GM04504 (cell line): ENCODE data around the gene HIVEP2.
"Not testable (repeated sequence)": the region's sequence is repeated elsewhere in the genome, so short reads cannot be mapped to it uniquely, and the experiment has no call there.

Source experiments
- DNase-seq: peaks from one replicate; pipeline ENCODE4 v3.0.0-alpha.2; 2012; ENCODE audit warnings: low read depth

Gene HIVEP2

DNA sequence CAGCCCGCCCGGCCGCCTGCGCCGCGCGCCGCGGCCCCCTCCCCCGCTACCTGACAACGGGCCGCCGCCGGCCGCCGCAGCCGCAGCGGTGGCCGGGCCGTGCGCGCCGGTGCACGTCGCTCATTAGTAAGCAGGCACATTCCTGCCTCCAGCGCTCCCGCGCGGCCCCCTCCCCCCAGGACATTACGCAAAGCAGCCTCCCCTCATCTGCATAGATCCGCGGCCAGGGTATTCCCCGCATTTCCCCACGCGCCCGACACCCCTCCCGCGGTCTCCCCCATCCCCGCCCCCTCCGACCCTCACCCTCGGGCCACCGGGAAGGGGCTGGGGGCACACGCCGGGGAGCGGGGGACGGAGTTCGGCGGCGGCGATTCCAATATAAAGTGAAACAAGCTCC is at the start of gene HIVEP2:
HIVEP2 (minus strand) TSS at position 128 of the 397 bp plus-strand sequence. CDS start 170,438 bp downstream, outside the sequence.
- DNase-seq = peak; percentile 48

DNA sequence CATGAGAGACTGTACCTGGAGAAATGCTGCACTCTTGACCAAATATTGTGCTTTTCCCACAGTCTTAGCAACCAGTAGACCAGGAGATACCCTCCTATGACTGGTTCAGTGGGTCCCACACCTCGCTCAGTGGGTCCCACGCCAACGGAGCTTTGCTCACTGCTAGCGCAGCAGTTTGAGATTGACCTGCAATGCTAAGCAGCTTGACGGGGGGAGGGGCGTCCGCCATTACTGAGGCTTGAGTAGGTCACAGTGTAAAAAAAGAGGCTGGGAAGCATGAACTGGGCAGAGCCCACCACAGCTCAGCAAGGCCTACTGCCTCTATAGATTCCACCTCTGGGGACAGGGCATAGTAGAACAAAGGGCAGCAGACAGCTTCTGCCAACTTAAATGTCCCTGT is 49.0 kb upstream of the HIVEP2 start:
- DNase-seq = no peak

- no peak for DNase-seq
Measured at GRCh38 chr6:142987490-142987889, 42.5 kb upstream of the HIVEP2 start.

GRCh38 chr6:142985281-142985680 is 40.3 kb upstream of the HIVEP2 start:
- no peak for DNase-seq

GRCh38 chr6:142984386-142984785 is 39.4 kb upstream of the HIVEP2 start:
- DNase-seq = no peak

DNA sequence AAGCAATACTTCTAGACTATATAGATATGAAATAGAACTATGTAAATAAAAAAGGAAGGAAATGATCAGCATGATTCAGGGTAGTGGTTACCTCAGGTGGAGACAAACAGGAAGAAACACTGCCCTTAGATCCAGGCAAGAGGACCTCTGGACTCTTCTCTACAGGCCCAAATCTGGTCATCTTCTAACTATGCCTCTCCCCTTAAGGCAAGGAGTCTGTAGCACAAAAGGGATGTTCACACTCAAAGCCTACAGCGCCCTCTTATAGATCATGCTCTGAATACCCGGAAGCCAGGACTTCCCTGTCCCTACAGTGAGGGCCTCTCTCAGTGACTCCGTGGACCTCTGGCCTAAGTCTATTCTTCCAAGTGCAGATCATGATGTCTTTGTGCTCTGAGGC is 30.4 kb upstream of the HIVEP2 start:
- DNase-seq = no peak

DNA sequence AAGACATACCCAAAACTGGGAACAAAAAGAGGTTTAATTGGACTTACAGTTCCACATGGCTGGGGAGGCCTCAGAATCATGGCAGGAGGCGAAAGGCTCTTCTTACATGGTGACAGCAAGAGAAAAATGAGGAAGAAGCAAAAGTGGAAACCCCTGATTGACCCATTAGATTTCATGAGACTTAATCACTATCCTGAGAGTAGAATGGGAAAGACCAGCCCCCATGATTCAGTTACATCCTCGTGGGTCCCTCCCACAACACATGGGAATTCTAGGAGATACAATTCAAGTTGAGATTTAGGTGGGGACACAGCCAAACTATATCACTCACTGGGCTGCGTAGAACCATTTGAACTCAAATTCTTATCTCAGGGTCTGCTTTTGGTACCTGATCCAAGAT is 26.0 kb upstream of the HIVEP2 start:
- not testable (repeated sequence) for DNase-seq

DNA sequence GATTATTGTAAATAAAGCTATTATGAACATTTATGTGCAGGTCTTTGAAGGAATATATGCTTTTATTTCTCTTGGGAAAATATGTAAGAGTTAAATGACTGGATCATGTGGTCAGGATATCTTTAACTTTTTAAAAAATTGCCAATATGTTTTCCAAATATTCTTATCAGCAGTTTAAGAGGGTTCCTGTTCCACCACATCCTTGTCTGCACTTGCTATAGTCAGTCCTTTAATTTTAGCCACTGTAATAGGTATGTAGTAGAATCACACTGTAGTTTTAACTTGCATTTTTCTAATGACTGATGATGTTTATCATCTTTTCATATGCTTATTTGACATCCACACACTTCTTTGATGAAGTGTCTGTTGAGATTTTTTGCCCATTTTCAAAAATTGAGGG is 23.6 kb upstream of the HIVEP2 start:
- no peak for DNase-seq

- no peak for DNase-seq
Measured at GRCh38 chr6:142966294-142966693, 21.3 kb upstream of the HIVEP2 start.

DNA sequence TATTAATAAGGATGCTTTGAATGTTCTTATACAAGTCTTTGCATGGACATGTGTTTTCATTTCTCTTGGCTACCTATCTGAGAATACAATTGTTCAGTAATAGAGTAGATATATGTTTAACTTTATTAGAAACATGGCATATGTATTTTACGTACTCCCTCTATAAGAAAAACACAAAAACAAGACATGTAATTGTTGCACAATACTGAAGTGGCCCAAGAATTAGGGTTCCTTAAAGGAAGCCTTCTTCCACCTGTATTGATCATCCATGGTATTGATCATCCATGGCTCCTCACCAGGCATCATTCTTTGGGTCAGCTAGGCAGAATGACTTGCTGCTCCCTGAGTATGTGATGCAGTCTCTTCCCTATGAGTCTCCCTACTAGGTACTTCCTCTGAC is 20.2 kb upstream of the HIVEP2 start:
- no peak for DNase-seq

- peak; percentile 13 for DNase-seq
Measured at GRCh38 chr6:142960098-142960497, 15.1 kb upstream of the HIVEP2 start.

DNA sequence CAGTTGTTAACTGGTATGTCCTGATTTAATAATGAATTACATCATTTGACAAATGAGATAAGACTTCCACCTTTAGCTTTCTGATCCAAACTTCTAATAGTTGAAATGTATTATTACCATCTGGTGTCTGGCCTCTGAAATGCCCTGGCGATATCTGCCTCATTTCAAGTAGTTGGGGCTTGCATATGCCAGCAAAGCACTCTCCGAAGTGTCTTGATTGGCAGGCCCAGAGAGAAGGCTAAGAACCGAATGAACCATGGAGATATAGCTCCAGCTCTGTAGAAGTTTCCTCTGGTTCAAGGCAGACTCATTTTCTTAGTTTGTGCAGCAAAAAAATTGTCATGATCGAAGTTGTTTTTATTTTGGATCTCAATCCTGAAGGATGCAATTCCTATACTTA is 13.4 kb upstream of the HIVEP2 start:
- DNase-seq = no peak

DNA sequence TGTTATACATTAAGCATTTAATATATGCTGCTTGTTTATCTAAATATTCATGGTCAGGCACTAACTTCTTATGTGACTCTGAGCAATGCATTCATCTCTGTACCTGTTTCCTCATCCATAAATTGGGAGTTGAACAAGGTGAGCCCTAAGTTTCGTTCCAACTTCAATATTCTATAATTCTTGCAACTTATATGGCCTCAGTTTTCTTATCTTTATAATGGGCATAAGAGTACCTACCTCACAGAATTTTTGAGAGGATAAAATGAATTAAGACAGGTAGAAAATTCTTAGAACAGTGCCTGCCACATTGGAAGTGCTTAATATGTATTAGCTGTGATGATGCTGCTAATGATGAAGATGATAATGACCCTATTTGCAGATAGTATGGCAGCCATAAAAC is 11.8 kb upstream of the HIVEP2 start:
- no peak for DNase-seq

GRCh38 chr6:142954844-142955243 is 9.9 kb upstream of the HIVEP2 start:
- DNase-seq = no peak

DNA sequence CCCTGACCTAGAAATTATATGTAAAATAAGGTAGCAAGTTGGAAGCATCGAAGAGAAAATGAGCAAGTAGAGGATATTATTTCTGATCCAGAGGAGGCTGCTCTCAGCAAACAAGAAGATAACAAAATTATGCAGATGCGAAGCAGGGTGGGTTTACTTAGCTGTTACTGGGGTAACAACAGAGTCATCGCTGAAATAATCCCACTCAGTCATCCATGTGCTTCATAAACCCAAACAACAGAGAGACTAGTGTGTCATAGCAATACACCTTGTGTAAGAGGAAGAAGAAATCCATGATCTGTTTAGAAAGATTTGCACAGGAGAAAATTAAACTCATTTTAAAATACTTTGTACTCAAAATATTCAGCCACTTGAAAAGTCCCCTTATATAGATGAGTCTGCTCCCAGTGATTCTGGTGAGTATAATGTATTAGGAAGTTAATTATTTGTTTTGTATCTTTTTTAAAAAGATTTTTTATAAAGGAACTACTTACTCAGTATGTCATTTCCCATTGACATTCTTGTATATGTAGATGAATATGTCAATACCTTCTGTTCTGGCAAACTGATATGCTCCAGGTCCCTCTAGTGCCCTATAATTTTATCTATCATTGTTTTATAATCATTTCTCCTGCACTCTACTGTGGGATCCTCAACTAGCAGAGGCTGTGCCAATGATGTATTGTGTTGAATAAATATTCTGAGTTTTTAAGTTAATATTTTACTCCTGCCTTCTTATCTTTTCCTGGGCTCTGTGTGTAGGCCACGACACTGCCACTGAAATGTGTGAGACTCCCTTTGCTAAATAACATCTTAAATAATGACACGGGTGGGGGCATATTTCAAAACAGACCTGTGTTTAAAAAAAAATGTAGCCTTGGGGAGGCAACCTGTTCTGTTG is 8.6 kb upstream of the HIVEP2 start:
- no peak for DNase-seq

- DNase-seq = no peak
Measured at GRCh38 chr6:142952614-142953013, 7.6 kb upstream of the HIVEP2 start.

DNA sequence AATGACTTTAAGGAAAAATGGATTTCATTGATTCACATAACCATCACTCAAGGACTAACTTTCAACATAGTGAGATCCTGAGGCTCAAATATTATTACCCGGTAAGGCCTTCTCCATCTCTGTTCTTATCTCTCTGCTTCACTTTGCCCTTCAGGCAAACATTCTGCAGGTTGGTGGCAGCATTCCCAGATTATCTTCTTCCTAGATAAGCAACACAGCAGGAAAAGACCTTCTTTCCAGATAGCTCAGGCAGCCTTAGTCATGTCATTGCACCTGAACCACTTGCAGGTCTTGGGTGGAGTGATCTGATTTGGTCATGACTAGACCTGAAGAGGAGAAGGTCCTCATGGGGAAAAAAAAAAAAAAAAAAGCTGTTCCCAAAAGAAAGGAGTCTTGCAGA is 5.3 kb upstream of the HIVEP2 start:
- DNase-seq = no peak

GRCh38 chr6:142947714-142948480 is 2.9 kb upstream of the HIVEP2 start:
- DNase-seq = no peak

- peak; percentile 43 for DNase-seq
Measured at GRCh38 chr6:142946924-142947713, 2.1 kb upstream of the HIVEP2 start.

GRCh38 chr6:142946181-142946923 is 1.4 kb upstream of the HIVEP2 start:
- peak; percentile 98 for DNase-seq

DNA sequence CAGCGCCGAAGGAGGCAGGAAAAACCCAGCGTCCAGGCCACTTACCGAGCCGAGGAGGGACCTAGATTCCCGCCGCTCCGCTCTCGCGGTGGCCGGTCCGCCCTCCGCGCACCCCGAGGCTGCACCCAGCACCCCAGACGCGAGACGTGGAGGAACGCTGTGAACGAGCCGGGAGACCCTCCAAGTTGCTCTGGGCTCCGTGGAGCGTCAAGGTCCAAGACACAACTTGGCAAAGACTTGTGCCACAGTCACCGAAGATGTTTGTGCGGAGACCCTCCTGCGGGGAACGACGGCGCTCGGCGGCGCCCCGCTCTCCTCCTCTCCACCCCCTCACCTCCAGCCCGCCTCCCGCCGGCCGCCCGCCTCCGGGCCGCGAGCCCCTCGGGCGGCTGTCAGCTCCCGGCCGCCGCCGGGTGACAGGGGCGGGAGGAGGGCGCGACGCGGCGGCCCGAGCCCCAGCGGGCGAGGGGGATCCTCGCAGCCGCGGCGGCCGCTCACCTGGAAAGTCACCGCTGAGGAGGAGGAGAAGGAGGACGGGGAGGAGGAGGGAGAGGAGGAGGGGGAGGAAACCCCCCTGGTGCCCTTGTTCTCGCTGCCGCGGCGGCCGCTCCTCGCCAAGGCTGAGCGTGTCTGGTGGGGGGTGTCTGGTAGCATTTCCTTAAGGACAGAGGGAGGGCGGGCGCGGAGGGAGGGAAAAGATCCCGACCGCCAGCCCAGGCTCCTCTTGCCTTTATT is 637 bp upstream of the HIVEP2 start:
- peak; percentile 31 for DNase-seq
